GF-D8 (cell line): ENCODE measurements around the gene STX4.
A peak's percentile ranks its signal among the peaks of the same experiment; 100 is the strongest.

Experiments used
- DNase-seq: peaks from one replicate; lab custom pipeline; 2025; lab: John Stamatoyannopoulos, UW

The STX4 gene

GRCh38 chr16:31020536-31020935, 12.8 kb upstream of the STX4 start:
- DNase-seq, result no peak

DNA sequence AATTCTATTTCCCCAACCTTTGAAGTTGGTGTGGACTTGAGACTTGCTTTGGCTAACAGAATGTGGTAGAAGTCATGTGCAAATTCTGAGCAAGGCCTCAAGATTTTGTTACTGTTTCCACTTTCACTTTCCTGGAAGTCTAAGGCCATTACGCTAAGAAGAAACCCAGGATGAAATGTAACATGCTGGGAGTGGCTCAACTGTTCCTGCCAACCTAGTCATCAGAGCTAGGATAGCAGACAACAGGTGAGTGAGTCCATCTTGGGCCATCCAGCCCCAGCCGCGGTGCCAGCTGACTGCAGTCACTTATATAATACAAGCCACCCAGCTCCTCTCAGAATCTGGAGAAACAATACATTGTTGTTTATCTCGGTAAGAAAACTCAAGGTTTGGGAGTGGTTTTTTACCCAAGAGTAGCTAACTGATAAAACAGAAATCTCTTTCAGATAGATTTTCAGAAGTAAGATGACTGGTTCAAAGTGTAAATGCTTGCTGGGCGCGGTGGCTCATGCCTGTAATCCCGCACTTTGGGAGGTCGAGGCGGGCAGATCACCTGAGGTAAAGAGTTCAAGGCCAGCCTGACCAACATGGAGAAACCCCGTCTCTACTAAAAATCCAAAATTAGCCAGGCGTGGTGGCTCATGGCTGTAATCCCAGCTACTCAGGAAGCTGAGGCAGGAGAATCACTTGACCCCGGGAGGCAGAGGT, 10.7 kb upstream of the STX4 start:
- no peak for DNase-seq

GRCh38 chr16:31023252-31023602, 10.1 kb upstream of the STX4 start:
- DNase-seq, result no peak

DNA sequence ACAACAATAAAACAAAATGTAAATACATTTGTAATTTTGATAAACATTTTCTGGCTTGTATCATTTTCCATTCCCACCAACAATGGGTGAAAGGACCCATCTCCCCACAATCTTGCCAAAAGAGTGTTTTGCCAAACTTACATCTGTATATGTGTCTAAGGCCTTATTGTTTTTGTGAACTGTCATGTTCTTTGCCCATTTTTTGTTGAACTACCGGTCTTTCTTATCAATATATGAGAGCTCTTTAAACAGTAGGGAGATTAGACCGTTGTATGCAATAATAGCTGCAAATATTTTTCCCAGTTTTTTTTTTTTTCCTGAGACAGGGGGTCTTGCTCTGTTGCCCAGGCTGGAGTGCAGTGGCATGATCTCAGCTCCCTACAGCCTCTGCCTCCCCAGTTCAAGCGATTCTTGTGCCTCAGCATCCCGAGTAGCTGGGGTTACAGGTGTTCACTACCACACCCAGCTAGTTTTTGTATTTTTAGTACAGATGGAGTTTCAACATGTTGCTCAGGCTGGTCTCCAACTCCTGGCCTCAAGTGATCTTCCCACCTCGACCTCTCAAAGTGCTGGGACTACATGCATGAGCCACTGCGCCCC, 9.6 kb upstream of the STX4 start:
- DNase-seq, result no peak

DNA sequence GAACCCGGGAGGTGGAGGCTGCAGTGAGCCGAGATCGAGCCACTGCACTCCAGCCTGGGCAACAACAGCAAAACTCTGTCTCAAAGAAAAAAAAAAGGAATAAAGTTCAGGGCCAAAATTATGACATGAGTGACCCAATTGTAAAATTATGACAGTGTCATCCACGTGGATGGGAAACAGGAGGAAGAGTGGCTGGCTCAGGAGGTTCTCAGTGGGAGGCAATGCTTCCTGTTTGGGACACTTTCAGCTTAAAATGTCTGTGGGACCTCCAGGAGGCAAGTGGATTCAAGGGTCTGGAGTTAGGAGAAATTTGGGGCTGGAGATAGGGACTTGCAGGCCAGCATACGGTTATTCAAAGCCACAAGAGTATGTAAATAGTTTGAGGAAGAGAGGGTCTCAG, 8.0 kb upstream of the STX4 start:
- DNase-seq, result no peak

- no peak for DNase-seq
Observed at GRCh38 chr16:31029272-31029671, 4.1 kb upstream of the STX4 start.

GRCh38 chr16:31031276-31031675, 2.1 kb upstream of the STX4 start:
- DNase-seq, result no peak

GRCh38 chr16:31033709-31034492, 543 bp downstream of the STX4 start:
- DNase-seq, result peak; percentile 55

DNA sequence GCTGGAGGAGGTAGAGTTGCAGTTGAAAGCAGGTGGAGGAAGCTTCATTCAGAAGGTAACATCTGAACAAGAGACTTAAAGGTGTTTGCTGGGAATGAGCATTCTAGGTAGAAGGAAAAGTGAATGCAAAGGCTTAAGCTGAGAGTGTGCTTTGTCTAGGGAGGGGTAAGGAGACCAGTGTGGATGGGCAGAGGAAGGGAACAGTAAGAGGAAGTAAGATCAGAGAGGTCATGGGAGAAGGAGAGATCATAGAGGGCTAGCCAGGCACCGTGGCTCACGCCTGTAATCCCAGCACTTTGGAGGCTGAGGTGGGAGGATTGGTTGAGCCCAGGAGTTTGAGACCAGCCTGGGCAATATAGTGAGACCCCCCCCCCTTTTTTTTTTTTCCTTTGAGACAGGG, 3.3 kb downstream of the STX4 start:
- no peak for DNase-seq

DNA sequence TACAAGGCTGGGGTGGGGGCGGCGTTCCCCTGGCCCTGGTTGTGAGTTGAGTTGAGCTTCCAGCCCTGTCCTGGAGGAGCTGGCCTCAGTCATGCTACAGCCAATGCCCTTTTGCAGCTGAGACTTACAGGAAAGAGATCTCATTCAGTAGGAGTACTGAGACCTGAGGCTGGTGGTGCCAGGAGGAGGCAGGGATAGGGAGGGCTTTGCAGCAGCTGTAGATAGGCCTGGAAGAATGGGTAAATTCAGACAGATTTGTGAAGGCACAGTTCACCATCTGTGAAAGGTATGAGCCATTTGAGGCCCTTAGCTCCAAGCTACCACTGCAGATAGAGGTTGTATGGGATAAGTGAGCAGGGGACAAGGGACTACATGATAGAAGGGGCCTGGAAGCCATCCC, 5.6 kb downstream of the STX4 start:
- DNase-seq, result no peak

DNA sequence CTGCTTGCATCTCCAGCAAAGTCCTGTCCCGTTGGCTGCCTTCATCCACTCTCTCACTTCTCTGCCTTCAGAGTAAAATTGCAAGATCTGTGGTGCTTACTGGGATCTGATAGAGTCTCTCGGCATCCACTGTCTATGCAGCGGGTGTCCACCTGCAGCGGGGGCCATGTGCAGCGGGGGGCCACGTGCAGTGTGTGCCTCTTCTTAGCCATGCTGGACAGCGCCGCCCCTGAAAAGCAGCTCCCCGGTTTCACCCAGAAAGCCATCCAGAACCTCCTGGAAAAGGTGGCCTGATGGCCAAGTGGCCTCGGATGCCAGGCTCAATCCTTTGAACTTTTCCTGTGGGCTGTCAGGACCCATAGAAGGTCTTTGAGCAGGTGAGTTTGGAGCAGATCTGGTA, 9.5 kb downstream of the STX4 start:
- DNase-seq, result no peak

DNA sequence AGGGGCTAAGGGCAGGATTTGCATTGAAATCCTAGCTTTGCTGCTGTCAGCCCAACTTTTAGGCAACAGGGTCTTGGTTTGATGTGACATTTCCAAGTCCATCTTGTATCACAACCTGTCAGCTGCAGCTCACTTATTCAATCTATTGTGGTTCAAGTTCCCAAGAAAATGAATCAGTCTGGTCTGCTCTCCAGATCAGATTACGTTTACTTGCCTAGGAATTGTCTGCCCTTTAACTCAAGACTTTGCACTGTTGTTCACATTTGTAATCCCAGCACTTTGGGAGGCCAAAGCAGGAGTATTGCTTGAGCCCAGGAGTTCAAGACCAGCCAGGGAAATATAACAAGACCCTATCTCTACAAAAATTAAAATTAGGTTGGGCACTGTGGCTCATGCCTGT, 10.0 kb downstream of the STX4 start:
- DNase-seq, result no peak

- no peak for DNase-seq
Observed at GRCh38 chr16:31043898-31044481, 10.6 kb downstream of the STX4 start.

DNA sequence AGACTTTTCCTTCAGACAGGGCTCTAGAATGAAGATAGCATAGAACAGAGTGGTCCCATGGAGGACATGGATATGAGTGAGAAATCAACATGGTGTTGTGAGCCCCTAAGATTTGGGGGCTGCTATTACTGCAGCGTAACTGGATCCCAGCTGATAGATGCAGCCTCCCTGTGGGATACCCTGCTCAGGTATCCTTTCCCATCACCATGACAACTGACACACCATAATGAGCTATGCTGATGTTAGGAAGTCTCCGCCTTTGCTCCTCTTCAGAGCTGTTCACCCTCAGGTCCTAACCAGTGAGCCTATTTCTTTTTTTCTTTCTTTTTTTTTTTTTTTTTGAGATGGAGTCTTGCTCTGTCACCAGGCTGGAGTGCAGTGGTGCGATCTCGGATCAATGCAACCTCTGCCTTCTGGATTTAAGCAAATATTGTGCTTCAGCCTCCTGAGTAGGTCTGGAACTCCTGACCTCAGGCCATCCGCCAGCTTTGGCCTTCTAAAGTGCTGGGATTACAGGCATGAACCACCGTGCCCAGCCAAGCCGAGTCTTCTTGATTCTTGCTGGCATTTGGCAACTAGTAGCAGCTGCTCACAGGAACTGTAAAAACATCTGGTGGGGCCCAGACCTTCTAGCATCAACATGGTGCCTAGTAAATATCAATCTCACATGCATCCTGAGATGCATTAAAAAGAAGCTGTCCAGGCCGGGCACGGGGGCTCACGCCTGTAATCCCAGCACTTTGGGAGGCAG, 17.1 kb downstream of the STX4 start:
- DNase-seq, result no peak

- DNase-seq, result no peak
Observed at GRCh38 chr16:31052114-31052513, 18.8 kb downstream of the STX4 start.

- no peak for DNase-seq
Observed at GRCh38 chr16:31055613-31056012, 22.3 kb downstream of the STX4 start.

GRCh38 chr16:31061126-31061812, 27.9 kb downstream of the STX4 start:
- no peak for DNase-seq

- DNase-seq, result no peak
Observed at GRCh38 chr16:31061813-31062440, 28.6 kb downstream of the STX4 start.

DNA sequence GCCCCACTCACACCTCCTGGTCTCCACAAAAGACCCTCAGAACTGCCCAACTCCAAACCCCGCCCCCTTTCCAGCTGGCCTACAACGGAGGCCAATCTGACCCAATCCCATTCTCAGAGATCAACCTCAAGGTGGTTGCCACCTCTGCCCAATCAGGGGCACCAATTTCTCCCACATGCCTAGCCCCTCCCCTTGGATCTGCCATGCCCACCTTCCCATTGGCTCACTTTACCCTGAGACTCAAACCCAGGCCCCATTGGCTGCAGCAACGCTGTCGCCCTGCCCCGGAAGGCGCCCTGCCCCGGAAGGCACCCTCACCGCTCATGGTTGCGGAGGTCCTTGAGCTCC, 30.1 kb downstream of the STX4 start:
- peak; percentile 85 for DNase-seq

DNA sequence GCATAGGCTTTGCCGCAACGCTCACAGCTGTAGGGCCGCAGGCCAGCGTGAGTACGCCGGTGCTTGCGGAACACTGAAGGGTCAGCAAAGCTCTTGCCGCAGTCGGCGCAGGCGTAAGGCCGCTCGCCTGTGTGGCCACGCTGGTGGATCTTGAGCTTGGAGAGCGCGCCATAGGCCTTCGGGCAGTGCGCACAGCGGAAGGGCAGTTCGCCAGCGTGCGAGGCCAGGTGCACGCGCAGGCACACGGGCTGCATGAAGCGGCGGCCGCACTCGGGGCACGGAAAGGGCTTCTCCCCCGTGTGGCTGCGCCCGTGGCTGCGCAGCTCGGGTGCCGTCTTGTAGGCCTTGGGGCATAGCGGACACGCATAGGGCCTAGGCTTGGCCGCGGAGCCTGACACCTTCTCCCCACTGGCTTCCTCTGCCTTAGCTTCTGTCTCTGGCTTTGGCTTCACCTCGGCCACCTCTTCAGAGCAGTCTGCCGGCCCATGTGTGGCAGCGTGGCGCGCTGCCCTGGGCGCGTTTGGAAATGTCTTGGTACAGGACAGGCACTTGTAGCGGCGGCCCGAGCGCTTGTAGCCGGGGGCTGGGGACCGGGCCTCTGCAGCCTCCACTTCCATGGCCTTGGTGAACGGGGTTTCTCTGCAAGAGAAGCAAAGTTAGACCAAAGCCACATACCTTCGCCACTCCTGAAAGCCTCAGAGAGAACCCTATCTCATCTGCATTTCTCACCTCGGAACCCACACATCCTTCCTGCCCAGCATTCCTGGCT, 30.7 kb downstream of the STX4 start:
- peak; percentile 8 for DNase-seq
